NCI-H2196 (cell line): ENCODE data around the gene CYP2W1.

ENCODE experiments used
- DNase-seq: peaks from one replicate; lab custom pipeline; 2025; ENCODE audit not compliant: unreplicated experiment; lab: John Stamatoyannopoulos, UW

The CYP2W1 gene

GRCh38 chr7:964401-965231, 18.4 kb upstream of the CYP2W1 start:
- no peak for DNase-seq

GRCh38 chr7:966291-967069, 16.5 kb upstream of the CYP2W1 start:
- no peak for DNase-seq

- DNase-seq, result no peak
Measured at GRCh38 chr7:967361-968082, 15.5 kb upstream of the CYP2W1 start.

GRCh38 chr7:968205-969105, 14.5 kb upstream of the CYP2W1 start:
- DNase-seq, result no peak

GRCh38 chr7:969403-969802, 13.6 kb upstream of the CYP2W1 start:
- DNase-seq, result no peak

- no peak for DNase-seq
Measured at GRCh38 chr7:970744-971143, 12.2 kb upstream of the CYP2W1 start.

- no peak for DNase-seq
Measured at GRCh38 chr7:972110-972509, 10.9 kb upstream of the CYP2W1 start.

GRCh38 chr7:972676-973309, 10.2 kb upstream of the CYP2W1 start:
- no peak for DNase-seq

GRCh38 chr7:973312-973711, 9.7 kb upstream of the CYP2W1 start:
- no peak for DNase-seq

GRCh38 chr7:974172-974571, 8.8 kb upstream of the CYP2W1 start:
- no peak for DNase-seq

GRCh38 chr7:974820-975681, 7.9 kb upstream of the CYP2W1 start, which contains the start of gene COX19:
COX19 (minus strand) TSS chr7:975549; CDS start chr7:975509, 40 bp downstream.
- peak; percentile 85 for DNase-seq

- no peak for DNase-seq
Measured at GRCh38 chr7:975702-976473, 7.1 kb upstream of the CYP2W1 start.

- no peak for DNase-seq
Measured at GRCh38 chr7:976901-977325, 6.1 kb upstream of the CYP2W1 start.

GRCh38 chr7:977326-978048, 5.5 kb upstream of the CYP2W1 start:
- DNase-seq, result no peak

GRCh38 chr7:978049-978346, 5.0 kb upstream of the CYP2W1 start:
- DNase-seq, result no peak

GRCh38 chr7:978416-979091, 4.4 kb upstream of the CYP2W1 start:
- no peak for DNase-seq

- DNase-seq, result no peak
Measured at GRCh38 chr7:979151-979550, 3.8 kb upstream of the CYP2W1 start.
